GM18907 (cell line): ENCODE data around the gene CAMTA1.

Experiments
- ATAC-seq: cut with Tn5 transposase; IDR thresholded peaks from one replicate; pipeline ENCODE4 v1.9.1; 2021; ENCODE audit warnings: mild to moderate bottlenecking, moderate library complexity; ENCODE audit not compliant: unreplicated experiment

Gene CAMTA1

DNA sequence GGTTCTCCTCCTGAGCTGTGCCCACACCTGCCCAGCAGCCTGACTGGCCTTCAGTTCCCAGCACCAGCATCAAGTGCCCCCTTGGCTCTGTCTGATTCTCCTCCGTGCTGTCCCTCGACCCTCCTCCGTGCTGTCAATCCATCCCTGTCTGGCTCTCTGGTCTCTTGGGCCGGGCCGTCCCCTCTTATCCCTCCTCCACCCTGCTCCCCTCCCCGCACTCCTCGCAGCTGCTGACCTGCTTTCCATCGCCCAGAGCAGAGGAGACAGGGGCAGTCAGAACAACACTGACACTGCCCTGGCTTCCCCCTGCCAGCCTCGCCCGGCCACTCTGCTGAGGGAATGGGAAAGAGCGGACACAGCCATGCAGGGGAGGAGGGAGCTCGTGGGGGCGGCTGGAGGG, 267.4 kb downstream of the CAMTA1 start:
- no peak for ATAC-seq

DNA sequence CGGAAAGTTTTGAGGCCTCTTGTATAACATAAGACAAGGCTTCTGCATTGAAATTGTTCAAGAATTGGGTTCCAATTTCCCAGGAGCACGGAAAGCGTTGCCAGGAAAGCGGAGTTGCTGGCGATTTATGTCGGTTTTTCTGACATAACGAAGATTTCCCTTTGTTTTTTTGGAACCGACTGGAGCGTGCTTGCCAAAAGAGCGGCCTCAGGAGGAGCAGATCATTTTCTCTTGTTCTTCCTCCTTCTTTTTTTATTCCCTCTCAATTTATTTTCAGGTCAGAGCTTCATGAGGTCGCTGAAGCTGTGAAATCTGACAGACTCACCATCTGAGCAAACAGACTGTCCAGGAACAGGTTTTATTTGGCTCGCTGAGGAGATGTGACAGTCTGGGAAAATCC, 275.5 kb downstream of the CAMTA1 start:
- no peak for ATAC-seq

DNA sequence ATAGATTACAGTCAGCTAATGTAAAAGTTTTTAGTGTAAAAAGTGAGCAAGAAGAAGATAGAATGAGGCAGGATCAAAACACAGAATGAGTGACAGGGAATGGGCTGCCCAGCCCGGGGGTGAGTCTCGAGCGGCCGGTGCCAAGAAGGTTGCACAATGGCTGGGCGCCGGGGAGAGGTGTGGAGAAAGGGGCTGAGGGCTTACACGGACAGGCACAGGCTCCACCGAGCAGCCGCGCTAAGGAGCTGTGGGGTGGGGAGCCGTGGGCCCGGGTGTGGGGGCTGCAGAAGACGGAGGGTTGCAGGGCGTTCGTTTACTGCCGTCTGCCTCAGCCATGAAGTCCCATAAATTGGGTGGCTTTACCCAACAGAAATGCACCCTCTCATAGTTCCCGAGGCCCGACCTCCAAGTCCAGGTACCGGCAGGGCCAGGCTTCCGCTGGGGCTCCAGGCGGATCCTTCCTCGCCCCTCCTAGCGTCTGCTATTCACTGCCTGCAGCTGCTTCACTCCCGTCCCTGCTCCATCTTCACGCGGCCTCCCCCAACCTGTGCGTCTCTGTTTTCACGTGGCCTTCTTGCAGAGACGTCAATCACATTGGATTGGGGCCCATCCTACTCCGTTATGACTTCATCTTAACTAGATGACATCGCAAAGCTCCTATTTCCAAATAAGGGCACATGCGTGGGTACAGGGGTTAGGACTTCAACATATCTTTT, 277.2 kb downstream of the CAMTA1 start:
- ATAC-seq = no peak

DNA sequence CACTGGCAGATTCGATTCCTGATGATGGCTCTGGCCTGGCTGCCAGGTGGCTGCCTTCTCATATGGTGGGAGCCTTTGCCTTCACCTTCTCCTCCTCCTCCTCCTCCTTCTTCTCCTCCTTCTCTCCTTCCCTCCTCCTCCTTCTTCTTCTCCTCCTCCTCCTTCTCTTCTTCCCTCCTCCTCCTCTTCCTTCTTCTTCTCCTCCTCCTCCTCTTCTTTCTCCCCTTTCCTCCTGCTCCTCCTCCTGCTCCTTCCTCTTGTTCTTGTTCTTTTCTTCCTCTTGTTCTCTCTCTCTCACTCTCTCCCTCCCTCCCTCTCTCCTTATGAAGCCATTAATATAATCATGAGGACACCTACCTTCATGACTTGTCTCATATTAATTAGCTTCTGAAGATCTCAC, 278.7 kb downstream of the CAMTA1 start:
- ATAC-seq = no peak

DNA sequence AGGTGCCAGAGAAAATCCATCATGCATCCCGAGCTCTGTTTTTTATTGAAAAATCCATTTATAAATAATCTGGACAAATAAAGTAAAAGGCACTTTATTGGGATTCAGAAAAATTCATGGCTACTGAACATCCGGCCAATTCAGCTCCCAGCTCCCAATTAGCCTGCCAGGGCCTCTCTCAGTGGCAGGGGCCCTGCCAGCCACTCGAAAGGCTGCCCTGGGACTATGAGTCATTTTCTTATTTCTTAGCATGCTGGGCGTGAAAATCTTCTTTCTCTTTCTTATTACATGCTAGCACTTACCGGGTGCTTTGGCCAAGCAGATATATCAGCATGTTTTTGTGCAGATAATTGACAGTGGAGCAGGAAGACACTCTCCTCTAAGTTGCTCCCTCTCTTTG, 283.3 kb downstream of the CAMTA1 start:
- ATAC-seq = no peak

DNA sequence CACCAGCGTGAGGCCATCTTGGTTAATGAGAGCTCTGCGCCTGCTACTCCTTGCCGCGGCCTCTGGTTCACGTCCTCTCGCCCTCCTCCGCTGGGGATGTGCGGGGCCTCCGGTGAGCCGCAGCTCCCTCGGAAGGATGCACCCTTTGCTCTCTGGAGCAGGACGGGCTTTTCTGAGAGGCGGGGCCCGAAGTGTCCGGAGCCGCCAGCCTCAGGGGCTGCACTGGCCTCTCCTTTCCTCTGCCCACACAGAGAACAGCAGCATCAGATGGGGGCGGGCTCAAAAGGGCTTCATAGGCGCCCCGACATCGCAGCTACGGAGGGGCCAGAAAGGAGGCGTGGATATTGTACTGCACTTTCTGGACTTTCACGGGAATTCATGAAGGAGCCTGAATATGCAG, 284.7 kb downstream of the CAMTA1 start:
- ATAC-seq = no peak

DNA sequence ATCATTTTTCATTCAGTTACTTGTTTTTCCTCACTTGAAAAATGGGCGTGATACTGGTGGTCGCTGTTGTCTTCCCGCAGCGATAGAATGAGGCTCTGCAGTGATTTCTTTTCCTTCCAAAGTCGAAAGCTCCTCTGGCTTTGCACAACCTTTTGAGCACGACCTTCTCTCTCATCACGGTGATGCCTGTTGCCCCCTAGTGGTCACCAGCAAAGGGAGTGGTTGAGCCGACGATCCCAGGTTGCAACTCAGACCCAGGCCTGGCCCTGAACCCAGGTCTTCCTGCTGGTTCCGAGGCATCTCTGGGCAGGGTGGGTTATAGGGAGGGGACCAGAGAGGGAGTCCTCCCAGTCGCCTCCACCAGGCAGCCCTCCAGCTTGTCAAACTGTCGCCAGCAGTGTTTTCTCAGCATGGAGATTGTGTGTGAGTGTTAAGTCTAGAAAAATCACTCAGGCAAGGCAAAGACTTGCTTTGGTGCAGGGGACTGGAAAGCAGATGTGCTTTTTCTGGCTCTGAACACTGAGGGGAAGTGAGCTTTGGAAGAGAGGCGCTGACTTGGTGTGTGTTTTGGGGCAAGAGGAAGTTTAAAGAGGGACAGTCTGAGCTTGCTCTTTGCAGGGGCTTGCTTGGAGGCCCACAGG, 285.3 kb downstream of the CAMTA1 start:
- ATAC-seq = no peak

DNA sequence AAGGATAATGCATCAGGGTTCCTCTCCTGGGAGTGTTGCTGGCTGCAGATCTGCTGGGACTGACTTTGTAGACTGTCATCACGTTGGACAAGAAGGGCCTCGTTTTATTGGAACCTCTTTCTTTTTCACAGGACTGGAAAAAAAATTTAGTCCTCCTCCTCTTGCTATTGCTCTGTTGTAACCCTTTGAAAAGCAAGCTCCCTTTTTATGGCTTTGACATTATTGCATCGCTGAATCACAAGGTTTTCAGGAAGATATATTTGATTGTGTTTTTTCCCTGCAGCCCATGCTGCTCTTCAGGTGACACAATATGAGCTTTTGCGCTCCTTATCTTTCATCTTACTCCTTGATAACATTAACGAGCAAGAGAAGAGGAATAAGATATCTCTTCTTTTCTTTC, 290.9 kb downstream of the CAMTA1 start:
- ATAC-seq = no peak

DNA sequence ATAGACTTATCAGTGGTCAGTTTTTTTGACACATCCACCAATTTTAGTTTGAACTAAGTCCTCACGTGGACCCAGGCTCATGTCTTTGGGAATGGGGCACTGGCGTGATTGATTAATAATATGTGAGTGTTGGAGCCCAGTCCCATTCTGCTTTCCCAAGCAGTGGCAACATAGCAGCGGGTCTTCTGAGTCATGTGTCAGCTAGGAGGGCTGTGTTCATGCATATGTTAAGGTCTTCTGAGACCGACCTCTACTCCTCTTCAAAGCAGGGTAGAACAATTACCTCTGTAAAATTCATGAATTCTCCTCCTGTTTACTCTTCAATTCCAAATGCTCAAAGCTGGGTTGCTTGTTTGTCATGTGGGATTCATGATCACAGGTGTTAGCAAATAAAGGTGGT, 291.3 kb downstream of the CAMTA1 start:
- ATAC-seq = no peak

DNA sequence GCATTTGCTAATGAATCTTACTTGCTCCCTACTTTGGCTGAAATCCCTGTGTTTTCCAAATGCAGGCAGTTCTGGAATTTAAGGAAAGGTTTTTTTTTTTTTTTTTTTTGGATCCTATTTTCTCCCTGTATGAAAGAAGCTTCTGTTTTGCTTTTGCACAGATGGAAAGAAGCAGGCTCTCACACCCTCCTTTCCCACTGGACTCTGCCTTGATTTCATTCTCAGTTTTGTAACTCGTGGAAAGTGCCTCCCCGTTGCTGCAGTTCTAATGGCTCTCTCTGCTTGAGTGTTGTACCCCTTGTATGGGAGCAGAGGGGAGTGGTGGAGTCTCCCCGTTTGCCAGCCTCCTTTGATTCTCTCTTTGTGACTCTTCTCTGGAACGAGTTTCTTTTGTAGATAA, 291.9 kb downstream of the CAMTA1 start:
- ATAC-seq = no peak

DNA sequence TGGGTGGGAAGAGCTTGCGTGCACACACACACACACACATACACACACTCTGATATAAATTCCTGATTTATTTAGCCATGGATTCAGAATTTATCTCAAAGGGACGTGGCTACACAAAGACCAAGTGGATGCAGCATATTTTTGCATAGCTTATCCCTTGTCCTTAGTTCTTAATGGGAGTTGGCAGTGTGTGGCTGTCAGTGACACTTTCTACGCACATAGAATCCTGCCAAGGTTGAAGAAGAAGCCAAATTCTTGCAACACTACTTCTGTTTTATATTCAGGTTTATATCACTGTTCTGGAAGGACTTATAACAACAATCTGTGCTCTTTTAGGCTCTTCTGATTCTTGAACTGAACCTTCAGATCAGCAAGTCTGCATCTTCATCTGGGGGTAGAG, 292.7 kb downstream of the CAMTA1 start:
- ATAC-seq = no peak

DNA sequence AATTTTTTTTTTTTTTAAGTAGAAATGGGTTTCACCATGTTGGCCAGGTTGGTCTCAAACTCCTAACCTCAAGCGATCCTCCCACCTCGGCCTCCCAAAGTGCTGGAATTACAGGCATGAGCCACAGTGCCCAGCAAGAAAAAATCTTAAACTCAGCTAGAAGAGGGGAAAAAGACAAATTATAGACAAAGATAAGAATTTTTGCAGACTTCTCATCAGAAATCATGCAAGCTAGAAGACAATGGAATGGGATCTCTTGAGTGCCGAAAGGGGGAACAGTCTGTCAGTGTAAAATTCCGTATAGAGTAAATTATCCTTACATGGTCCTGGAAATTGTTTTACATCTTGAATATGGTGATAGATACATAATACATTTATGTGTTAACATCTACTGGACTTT, 294.4 kb downstream of the CAMTA1 start:
- ATAC-seq = no peak

DNA sequence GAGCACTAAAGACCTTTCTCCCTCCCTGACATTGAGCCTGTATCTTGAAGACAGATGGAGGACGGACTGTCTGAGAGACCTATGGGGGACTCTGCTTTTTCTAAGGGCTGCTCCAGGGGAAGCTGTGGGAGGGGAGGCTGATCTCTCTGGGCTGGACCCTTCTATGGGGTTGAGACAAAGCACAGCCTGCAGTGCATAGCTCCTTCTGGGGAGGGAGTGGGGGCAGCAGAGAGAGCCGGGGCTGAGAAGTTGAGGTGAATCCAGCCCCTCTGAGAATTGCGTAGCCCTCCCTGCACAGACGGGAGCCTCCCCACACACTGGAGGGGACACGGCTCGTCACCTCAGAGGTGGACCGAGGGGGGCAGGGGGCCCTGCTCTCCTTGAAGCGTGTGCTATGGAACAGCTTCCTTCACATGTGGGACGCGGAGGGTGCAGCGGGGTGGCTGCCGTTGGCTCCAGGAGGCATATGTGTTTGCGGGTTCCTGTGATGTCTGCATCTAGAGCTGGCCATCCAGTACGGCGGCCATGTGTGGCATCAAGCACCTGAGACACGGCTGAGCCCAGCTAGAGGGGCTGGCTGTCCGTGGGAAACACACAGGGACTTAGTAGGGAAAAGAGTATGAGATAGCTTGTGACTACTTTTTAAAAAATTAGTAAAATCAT, 299.1 kb downstream of the CAMTA1 start:
- no peak for ATAC-seq

DNA sequence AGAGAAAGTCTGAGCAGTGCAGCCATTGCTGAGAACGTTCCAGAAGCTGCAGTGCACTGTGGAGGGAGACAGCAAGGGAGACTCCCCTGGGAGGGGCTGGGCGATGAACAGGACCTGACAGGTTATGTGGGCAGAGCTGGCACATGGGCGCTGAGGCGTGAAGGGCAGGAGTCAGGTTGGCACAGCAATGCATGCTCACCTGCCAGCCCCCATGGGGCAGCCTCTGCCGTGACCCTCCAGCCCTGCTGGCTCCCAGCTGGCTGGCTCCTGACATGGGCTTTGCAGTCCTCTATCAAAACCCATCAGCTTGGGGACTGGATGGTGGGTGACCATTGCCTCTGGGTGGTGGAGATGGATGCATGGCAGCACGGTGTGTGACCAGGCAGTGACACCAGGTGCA, 300.3 kb downstream of the CAMTA1 start:
- ATAC-seq = no peak

DNA sequence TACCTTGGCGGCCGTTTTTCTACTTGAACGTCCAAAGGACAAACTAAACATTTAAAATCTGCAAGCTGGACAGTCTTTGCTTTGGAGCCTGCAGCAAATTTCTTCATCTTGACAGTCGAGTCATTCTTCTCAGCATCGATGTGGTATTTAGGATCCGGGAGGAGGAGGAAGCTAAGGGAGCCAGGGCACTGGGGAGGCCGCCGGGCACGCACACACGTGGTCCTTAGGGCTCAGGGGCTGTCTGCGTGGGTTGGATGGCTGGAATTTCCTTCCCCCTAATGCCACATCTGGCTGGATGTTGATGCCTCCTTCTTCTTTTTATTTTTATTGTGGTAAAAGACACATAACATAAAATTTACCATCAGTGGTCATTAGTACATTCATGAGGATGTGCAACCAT, 300.9 kb downstream of the CAMTA1 start:
- no peak for ATAC-seq

DNA sequence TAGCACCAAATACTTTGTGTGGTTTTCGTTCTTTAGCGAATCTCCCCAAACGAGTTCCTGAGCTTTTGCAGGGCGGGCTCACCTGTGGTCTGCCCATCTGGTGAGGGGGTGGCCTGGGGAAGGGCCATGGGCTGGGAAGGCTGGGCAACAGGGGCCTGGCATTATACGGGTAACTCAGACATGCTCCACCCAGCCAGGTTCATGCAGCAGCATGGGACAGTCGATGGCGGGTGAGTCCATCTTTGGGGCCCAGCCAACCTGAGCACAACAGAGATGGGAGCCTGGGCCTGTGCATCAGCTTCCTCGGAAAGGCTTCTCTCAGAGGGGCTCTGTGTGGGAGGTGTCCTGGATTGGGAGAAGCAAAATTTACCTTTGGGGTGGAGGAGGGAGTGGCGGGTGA, 302.6 kb downstream of the CAMTA1 start:
- ATAC-seq = no peak

DNA sequence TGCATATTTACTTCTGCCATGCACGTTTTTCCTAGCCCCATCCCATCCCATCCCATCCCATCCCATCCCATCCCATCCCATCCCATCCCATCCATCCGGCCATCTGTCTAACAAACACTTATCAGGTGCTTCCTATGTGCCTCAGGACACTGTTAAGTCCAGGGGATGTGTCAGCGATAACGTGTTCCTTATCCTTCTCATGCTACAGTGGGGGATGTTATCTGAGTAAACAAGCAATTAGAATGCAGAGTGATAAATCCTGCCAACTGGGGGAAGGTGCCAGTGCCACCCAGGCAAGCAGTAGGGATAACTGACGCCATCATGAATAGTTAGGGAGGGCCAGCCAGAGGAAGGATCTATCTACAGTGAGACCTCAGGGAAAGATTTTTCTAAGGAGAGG, 304.2 kb downstream of the CAMTA1 start:
- no peak for ATAC-seq

DNA sequence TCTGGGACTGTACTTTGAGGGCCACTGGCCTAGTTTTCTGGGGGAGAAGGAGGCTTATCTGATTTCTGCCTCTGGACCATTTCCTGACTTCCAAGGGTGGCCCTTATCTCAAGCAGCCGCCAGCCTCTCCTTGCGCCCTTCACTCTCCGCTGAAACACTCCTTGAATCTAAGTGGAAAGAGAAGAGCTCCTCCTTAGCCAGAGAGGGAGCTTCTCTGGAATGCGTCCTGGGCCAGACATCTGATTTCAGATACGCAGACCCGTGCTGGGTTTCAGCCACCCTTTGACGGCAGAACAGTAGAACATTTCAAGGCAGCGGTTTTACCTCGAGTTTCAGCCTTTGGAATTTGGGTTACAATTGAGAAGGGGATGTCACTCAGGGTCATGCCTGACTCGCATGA, 308.0 kb downstream of the CAMTA1 start:
- no peak for ATAC-seq

DNA sequence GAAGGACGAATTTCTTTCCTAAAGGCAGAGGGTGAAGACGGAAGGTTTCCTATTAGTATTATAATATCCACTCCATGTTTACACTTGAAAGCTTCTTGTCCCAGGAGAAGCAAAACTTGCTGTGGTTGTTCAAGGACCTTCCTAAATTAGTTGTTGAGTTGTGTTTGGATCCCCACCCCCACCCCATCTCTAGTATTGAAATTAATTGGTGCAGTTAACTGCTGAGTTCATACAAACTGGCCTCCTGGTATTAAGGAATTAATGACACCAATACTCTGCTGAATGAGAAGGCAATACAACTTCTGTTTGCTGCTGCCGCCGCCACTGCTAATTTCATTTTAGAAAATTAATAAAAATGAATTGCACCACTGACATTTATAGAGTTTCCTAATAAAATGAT, 308.8 kb downstream of the CAMTA1 start:
- no peak for ATAC-seq

DNA sequence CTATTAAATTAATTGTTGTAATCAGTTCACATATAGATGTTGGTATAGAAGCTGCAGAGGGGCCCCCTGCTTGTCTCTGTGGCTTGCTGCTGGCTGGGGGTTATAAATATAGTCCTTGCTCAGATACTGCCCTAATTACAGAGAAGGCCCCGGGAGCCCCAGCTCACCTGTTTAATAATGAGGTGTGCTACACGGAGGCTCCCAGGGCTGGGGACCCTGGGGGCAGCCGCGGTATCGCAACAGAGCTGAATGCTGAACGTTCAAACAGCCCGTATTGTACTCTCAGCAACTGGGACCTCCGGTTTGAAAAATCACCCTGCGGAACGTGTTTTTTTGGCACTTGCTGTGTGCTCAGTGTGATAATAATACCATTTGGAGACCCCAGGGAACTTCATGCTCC, 309.3 kb downstream of the CAMTA1 start:
- no peak for ATAC-seq

DNA sequence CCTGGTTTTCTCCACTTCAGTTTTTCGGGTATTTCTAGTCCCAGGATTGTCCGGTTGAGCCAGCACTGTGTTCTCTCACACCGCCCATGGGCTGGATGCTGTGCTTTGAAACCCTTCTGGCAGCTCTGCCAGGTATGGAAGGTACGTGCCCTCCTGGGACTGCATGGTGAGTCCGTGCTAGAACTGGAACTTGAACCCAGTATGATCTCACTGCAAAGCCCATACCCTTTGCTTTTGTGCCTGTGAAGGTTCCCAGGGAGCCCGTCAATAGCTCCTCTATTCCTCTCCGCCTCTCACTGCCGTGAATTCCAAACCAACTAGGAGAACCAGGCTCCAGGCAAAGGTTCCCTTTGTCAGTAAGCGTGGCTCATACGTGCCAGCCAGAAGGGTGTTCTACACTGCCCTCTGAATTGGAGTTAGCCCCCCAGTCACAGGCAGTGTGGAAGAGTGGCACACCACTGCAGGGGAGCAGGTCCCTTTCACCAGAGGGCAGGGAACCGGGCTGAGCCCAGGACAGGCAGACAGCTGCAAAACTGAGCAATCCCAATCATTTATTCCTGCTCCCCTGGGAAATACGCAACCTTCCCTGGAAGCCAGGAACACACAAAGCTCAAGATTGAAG, 310.2 kb downstream of the CAMTA1 start:
- ATAC-seq = no peak
